Peyer's patch (tissue), 4 donors: ENCODE measurements around the gene EFCAB8. TPM values are rescaled to one million over a fixed set of nuclear protein-coding genes. Genes with fewer than 3 reads are reported as not detected.
"Not testable (repeated sequence)": the region's sequence is repeated elsewhere in the genome, so short reads cannot be mapped to it uniquely, and the experiment has no call there.

Experiments
- DNase-seq, 3 donors: peaks; one replicate each; pipeline ENCODE4 v3.0.0-alpha.2; 2017 to 2019
- H3K27ac ChIP-seq, 4 donors: fragments of 200-600 bp; sonication (generic); one replicate each; pipeline ENCODE4 v1.5.1; 2016 to 2019
- H3K27me3 ChIP-seq, 2 donors: fragments of 200-600 bp; sonication (generic); one replicate each; pipeline ENCODE4 v1.5.1; 2019
- H3K36me3 ChIP-seq, 3 donors: fragments of 200-600 bp; sonication (generic); one replicate each; pipeline ENCODE4 v1.5.1; 2016 to 2019
- H3K4me1 ChIP-seq, 4 donors: fragments of 200-600 bp; sonication (generic); one replicate each; pipeline ENCODE4 v1.5.1; 2016 to 2019
- H3K4me3 ChIP-seq, 4 donors: fragments of 200-600 bp; sonication (generic); 1 replicate in 3 of 4; 2 replicates in 1 of 4; pipeline ENCODE4 v1.5.1; 2016 to 2019; ENCODE audit warnings: mild to moderate bottlenecking in 1 of 4
- H3K9me3 ChIP-seq, 4 donors: fragments of 200-600 bp; sonication (generic); one replicate each; pipeline ENCODE4 v1.5.1; 2016 to 2019; ENCODE audit warnings: mild to moderate bottlenecking in 1 of 4
- CTCF ChIP-seq, 6 experiments: fragments of 450-650 bp in 4 of 6; fragments of 200-600 bp in 2 of 6; sonication (generic) in 1 of 6; IDR thresholded peaks; one replicate each; pipeline ENCODE4 v1.5.1; 2017 to 2019; ENCODE audit warnings: antibody characterized with exemption in 6 of 6, mild to moderate bottlenecking in 3 of 6, moderate library complexity in 1 of 6
- POLR2A ChIP-seq, 2 donors: fragments of 450-650 bp; IDR thresholded peaks; one replicate each; pipeline ENCODE4 v1.5.1; 2017; ENCODE audit warnings: antibody characterized with exemption in 2 of 2, mild to moderate bottlenecking in 2 of 2, moderate library complexity in 2 of 2
- total RNA-seq, 4 donors: library from RNA; depleted of rRNA; stranded (reverse); fragments of >200 nt; gene quantifications; one replicate each; pipeline ENCODE4 v1.1.0, GENCODE V29; 2016

Gene EFCAB8
- total RNA-seq, 4 donors from 2014 or later, result 0.83 TPM; not detected in 3

DNA sequence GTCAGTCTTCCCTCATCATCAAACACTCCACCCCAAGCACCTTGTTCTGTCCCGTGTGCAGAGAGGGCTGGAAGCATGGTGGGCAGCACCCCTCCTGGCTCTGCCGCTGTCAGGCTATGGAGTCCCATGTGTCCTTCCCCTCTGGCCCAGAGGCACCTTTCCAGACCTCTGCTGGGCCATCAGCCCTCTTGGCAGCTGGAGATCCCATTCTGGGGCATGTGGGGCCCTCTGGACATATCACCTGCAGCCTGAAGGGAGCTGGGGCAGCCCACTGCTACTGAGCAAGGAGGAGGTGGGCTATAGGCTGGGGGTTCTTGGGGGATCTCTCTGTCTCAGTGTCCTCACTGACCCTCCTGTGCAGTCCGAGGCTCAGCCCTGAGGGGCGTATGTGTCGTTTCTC is 103.3 kb downstream of the EFCAB8 start:
- H3K4me3 ChIP-seq, result no peak overlapping the region
- H3K27me3 ChIP-seq, result no peaks in the 10 kb centered on the region
- TF ChIP-seq POLR2A (IDR thresholded peaks at IDR 0.05), result no peak
- TF ChIP-seq CTCF (IDR thresholded peaks at IDR 0.05), result no peak
- no peaks in the 10 kb centered on the region for H3K36me3 ChIP-seq
- peaks cover 0 to 6% (median 1%) of the 10 kb centered on the region in 4 donors for H3K9me3 ChIP-seq
- H3K27ac ChIP-seq, result no peak overlapping the region
- H3K4me1 ChIP-seq, result peaks cover 0 to 4% (median under 1%) of the 10 kb centered on the region in 4 donors
- no peak for DNase-seq

- not testable (repeated sequence) for H3K4me1 ChIP-seq, DNase-seq
Measured at GRCh38 chr20:32962646-32963045, 103.9 kb downstream of the EFCAB8 start.

GRCh38 chr20:32963176-32963575 is 104.5 kb downstream of the EFCAB8 start:
- Histone ChIP-seq H3K27me3 (no peaks in the 10 kb centered on the region), H3K36me3 (no peaks in the 10 kb centered on the region), H3K4me3 (no peak overlapping the region), H3K9me3 (no peaks in the 10 kb centered on the region), H3K27ac (no peak overlapping the region), H3K4me1 (peaks cover 0 to 11% (median 2%) of the 10 kb centered on the region in 4 donors)
- DNase-seq, result no peak
- TF ChIP-seq POLR2A (IDR thresholded peaks at IDR 0.05), result no peak
- TF ChIP-seq CTCF (IDR thresholded peaks at IDR 0.05), result no peak

More at GRCh38 chr20:32962646-32963045, 103.9 kb downstream of the EFCAB8 start:
- H3K4me3 ChIP-seq, H3K36me3 ChIP-seq, H3K27ac ChIP-seq, H3K9me3 ChIP-seq, H3K27me3 ChIP-seq: not testable (repeated sequence)

DNA sequence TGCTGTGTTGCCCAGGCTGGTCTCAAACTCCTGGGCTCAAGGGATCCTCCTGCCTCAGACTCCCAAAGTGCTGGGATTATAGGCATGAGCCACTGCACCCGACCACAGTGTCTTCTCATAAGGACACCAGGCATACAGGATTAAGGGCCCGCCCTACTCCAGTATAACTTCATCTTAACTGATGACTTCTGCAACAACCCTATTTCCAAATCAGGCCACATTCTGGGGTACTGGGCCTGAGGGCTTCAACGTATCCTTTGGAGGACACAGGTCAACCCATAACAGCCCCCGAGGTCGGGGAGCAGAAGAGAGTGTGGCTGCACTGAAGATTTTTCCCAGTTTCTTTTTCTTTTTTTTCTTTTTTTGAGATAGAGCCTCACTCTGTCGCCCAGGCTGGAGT is 105.9 kb downstream of the EFCAB8 start:
- peaks cover 0 to 16% (median 2%) of the 10 kb centered on the region in 4 donors for H3K4me1 ChIP-seq
- no peaks in the 10 kb centered on the region for H3K27me3 ChIP-seq
- no peaks in the 10 kb centered on the region for H3K9me3 ChIP-seq
- no peak overlapping the region for H3K4me3 ChIP-seq
- no peaks in the 10 kb centered on the region for H3K36me3 ChIP-seq
- H3K27ac ChIP-seq, result no peak overlapping the region
- no peak for TF ChIP-seq CTCF (IDR thresholded peaks at IDR 0.05)
- TF ChIP-seq POLR2A (IDR thresholded peaks at IDR 0.05), result no peak
- DNase-seq, result no peak

- DNase-seq, result no peak
- no peak overlapping the region for H3K4me3 ChIP-seq
- H3K9me3 ChIP-seq, result no peaks in the 10 kb centered on the region
- no peaks in the 10 kb centered on the region for H3K36me3 ChIP-seq
- no peaks in the 10 kb centered on the region for H3K27me3 ChIP-seq
- no peak overlapping the region for H3K27ac ChIP-seq
- H3K4me1 ChIP-seq, result peaks cover 0 to 19% (median 7%) of the 10 kb centered on the region in 4 donors
- TF ChIP-seq CTCF (IDR thresholded peaks at IDR 0.05), result no peak
Measured at GRCh38 chr20:32965115-32965514, 106.4 kb downstream of the EFCAB8 start.

GRCh38 chr20:32965581-32966373 is 107.1 kb downstream of the EFCAB8 start:
- H3K4me1 ChIP-seq, result peaks cover 0 to 26% (median 13%) of the 10 kb centered on the region in 4 donors
- DNase-seq, result peak in 1 of 3 donors; percentile 48
- no peaks in the 10 kb centered on the region for H3K36me3 ChIP-seq
- H3K27ac ChIP-seq, result no peak overlapping the region
- H3K4me3 ChIP-seq, result no peak overlapping the region
- H3K27me3 ChIP-seq, result no peaks in the 10 kb centered on the region
- TF ChIP-seq CTCF (IDR thresholded peaks at IDR 0.05) (no peak), POLR2A (IDR thresholded peaks at IDR 0.05) (no peak)
- H3K9me3 ChIP-seq, result no peaks in the 10 kb centered on the region
